ENCODE results near the gene SRSF1. TPM values are rescaled to one million over a fixed set of nuclear protein-coding genes. Genes with fewer than 3 reads are reported as not detected.
A peak's percentile ranks its signal among the peaks of the same experiment; 100 is the strongest.

SRSF1 gene
- total RNA-seq, 1 experiment from 2014 or later = 434 TPM

DNA sequence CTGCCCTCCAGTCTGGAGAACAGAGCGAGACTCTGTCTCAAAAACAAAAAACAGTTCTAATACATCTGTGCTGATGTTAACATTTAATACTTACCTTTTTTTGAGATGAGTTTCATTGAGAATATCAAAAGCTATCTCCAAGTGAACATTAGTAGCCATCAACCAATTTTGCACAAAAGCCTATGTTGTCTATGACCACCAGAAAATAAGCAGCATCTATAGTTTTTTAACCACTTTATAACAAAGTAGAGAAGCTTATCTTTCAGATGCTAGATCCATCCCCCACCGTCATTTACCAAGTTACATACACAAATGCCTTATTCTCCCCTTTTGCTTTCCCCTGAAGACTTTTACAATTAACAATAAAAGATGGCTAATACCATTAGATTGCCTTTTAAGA is 4.1 kb downstream of the SRSF1 start:
- Histone ChIP-seq H3K4me2 (ENCODE audit: low read length) (no peak overlapping the region), H2AFZ (ENCODE audit: low read depth, low read length, poor library complexity, severe bottlenecking) (no peak overlapping the region), H3K79me2 (ENCODE audit: insufficient read depth, low read length) (peaks cover 78% of the 10 kb centered on the region), H3K27ac (ENCODE audit: low read depth, low read length) (0 out of 2 replicates have a peak overlapping the region, but pooled peaks have one; percentile 5), H3K4me3 (replicated peaks in 1 of 2; ENCODE audit: low read depth in 1 of 2, low read length in 2 of 2) (no peak overlapping the region), H3K9ac (ENCODE audit: low read length) (no peak overlapping the region), H3K27me3 (ENCODE audit: insufficient read depth, low read length) (no peaks in the 10 kb centered on the region), H3K9me2 (ENCODE audit: insufficient read depth) (no peaks in the 10 kb centered on the region), H4K20me1 (ENCODE audit: insufficient read depth) (peaks cover 69% of the 10 kb centered on the region), H3K4me1 (ENCODE audit: control insufficient read depth in 1 of 2, insufficient read depth in 2 of 2, low read length in 2 of 2) (peaks cover 18 to 48% of the 10 kb centered on the region in 2 experiments), H3K9me3 (ENCODE audit: control insufficient read depth in 1 of 2, insufficient read depth in 1 of 2, low read depth in 1 of 2, low read length in 2 of 2) (no peaks in the 10 kb centered on the region), H3K36me3 (ENCODE audit: control insufficient read depth in 1 of 2, insufficient read depth in 2 of 2, low read length in 2 of 2) (peaks cover 55 to 79% of the 10 kb centered on the region in 2 experiments)
- intact Hi-C loops (cut with micrococcal nuclease) = no loop called here
- CTCF ChIA-PET = interaction anchor here (15.4 kb wide), 1 partner anchor 145 kb away, joined by 288 read pairs; no protein-coding TSS in a partner anchor
- no TSS peak for BruUV-seq (replicated peaks)
- ATAC-seq (no peak), DNase-seq (ENCODE audit: low read depth, low spot score) (no peak)
- RAD21 ChIA-PET (ENCODE audit: low non-redundant PET in 1 of 2, low total read pairs in 2 of 2, uncharacterized antibody in 2 of 2, unreplicated experiment in 2 of 2) = no interaction called here
- POLR2A ChIA-PET = interaction anchor here (0.9 to 4.3 kb wide), 2 partner anchors 13 to 54 kb away, joined by 3 to 30 read pairs; partner anchors contain the start of gene VEZF1
- TF ChIP-seq ZFX (IDR thresholded peaks at IDR 0.05) (no peak), POLR2AphosphoS5 (IDR thresholded peaks at IDR 0.05; ENCODE audit: low read depth, low read length) (no peak)
- TF ChIP-seq, protein P1, sequence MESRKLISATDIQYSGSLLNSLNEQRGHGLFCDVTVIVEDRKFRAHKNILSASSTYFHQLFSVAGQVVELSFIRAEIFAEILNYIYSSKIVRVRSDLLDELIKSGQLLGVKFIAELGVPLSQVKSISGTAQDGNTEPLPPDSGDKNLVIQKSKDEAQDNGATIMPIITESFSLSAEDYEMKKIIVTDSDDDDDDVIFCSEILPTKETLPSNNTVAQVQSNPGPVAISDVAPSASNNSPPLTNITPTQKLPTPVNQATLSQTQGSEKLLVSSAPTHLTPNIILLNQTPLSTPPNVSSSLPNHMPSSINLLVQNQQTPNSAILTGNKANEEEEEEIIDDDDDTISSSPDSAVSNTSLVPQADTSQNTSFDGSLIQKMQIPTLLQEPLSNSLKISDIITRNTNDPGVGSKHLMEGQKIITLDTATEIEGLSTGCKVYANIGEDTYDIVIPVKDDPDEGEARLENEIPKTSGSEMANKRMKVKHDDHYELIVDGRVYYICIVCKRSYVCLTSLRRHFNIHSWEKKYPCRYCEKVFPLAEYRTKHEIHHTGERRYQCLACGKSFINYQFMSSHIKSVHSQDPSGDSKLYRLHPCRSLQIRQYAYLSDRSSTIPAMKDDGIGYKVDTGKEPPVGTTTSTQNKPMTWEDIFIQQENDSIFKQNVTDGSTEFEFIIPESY (IDR thresholded peaks at IDR 0.05; ENCODE audit: extremely low read depth, insufficient replicate concordance, low read length) = no peak

DNA sequence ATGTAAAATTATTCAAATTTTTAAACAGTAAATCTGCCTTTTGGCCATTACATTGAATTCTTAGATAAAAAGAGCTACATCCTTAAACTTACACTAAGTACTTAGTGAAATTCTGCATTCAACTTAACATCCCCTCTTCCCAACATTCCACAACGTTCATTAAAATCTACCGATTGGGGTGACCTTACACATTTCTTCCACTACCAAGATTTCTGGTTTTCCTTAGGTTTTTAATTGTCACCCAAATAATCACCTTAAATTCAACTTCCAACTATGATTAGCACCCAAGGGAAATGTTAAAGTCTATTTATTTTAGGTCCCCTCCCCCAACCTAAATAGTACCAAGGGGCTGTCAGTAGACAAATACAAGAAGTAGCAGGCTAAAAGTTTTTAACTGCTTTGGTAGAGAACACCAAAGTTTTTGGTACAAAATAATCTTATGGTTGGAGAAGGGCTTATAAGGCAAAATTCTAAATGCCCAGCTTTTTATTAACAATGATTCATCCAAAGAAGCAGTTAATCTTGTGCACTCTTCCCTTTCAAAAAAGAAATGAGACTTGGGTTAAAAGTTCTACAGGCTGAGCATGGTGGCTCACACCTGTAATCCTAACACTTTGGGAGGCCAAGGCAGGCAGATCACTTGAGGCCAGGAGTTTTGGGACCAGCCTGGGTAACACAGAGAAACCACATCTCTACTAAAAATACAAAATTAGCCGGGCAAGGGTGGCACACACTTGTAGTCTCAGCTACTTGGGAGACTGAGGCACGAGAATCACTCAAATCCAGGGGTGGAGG is 4.7 kb downstream of the SRSF1 start:
- peaks cover 72% of the 10 kb centered on the region for H4K20me1 ChIP-seq (ENCODE audit: insufficient read depth)
- H3K4me1 ChIP-seq (ENCODE audit: control insufficient read depth in 1 of 2, insufficient read depth in 2 of 2, low read length in 2 of 2) = peaks cover 16 to 48% of the 10 kb centered on the region in 2 experiments
- no peak overlapping the region for H2AFZ ChIP-seq (ENCODE audit: low read depth, low read length, poor library complexity, severe bottlenecking)
- H3K4me2 ChIP-seq (ENCODE audit: low read length) = no peak overlapping the region
- H3K27ac ChIP-seq (ENCODE audit: low read depth, low read length) = peak overlapping the region; percentile 5; the same call in 1 of the 2 replicates
- peaks cover 59 to 86% of the 10 kb centered on the region in 2 experiments for H3K36me3 ChIP-seq (ENCODE audit: control insufficient read depth in 1 of 2, insufficient read depth in 2 of 2, low read length in 2 of 2)
- H3K4me3 ChIP-seq (replicated peaks in 1 of 2; ENCODE audit: low read depth in 1 of 2, low read length in 2 of 2) = no peak overlapping the region
- POLR2A ChIA-PET = interaction anchor here (0.9 to 4.3 kb wide), 4 partner anchors 12 to 142 kb away, joined by 3 to 30 read pairs (median 3); partner anchors contain the start of genes CUEDC1 and VEZF1
- TF ChIP-seq SIN3A (IDR thresholded peaks at IDR 0.05; ENCODE audit: low read depth) (0 out of 2 replicates have a peak, but pooled peaks have one; percentile 20), ZFX (IDR thresholded peaks at IDR 0.05) (no peak), TCF7L2 (IDR thresholded peaks at IDR 0.05; ENCODE audit: borderline replicate concordance, extremely low read depth, insufficient read depth, insufficient read length) (no peak), EGR1 (IDR thresholded peaks at IDR 0.05; ENCODE audit: low read depth) (peak; percentile 15; the same call in 1 of the 2 replicates)
- intact Hi-C loops (cut with micrococcal nuclease) = no loop called here
- RAD21 ChIA-PET (ENCODE audit: low non-redundant PET in 1 of 2, low total read pairs in 2 of 2, uncharacterized antibody in 2 of 2, unreplicated experiment in 2 of 2) = no interaction called here
- BruUV-seq (replicated peaks) = no TSS peak
- DNase-seq (ENCODE audit: low read depth, low spot score) = no peak
- no peaks in the 10 kb centered on the region for H3K9me3 ChIP-seq (ENCODE audit: control insufficient read depth in 1 of 2, insufficient read depth in 1 of 2, low read depth in 1 of 2, low read length in 2 of 2)
- CTCF ChIA-PET = interaction anchor here (1.1 to 15.4 kb wide), 3 partner anchors 12 to 145 kb away, joined by 3 to 288 read pairs (median 57); partner anchors contain the start of gene VEZF1
- no peaks in the 10 kb centered on the region for H3K9me2 ChIP-seq (ENCODE audit: insufficient read depth)
- H3K9ac ChIP-seq (ENCODE audit: low read length) = no peak overlapping the region
- H3K27me3 ChIP-seq (ENCODE audit: insufficient read depth, low read length) = no peaks in the 10 kb centered on the region
- no peak for ATAC-seq
- peaks cover 84% of the 10 kb centered on the region for H3K79me2 ChIP-seq (ENCODE audit: insufficient read depth, low read length)
